ENCODE measurements around the gene FBRSL1.

The FBRSL1 gene

DNA sequence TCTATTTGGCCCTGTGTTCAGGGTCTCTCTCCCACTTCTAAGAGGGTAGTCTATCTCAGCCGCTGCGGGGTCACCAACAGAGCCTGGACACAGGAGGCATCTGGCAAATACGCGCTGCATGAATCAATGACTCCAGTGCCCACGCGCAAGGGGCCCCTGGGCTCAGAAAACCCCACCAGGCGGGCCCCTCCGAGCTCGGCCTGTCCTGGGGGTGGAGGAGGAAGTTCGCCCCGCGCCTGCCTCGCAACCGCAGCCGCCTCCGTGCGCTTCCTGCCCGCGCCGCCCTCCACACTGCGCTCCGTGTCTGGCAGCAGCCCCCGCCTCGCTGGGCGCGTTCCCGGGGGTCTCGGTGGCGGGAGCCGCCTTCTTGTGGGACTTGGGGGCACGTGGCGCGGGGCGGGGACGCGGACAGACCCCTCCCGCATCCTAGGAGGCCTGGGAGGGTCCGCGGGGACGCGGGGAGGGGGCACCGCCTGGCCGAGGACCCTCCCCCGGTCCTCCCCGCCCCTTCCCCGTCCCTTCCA is 811 bp upstream of the FBRSL1 start:
- Histone ChIP-seq H3K27ac (no peak overlapping the region), H3K9ac (no peak overlapping the region), H3K4me1 (ENCODE audit: low read depth, poor library complexity, severe bottlenecking) (no peaks in the 10 kb centered on the region), H3K27me3 (ENCODE audit: insufficient read depth, low read depth) (no peaks in the 10 kb centered on the region; the same call in 1 of the 2 replicates), H3K4me3 (IDR thresholded peaks at IDR 0.05; ENCODE audit: insufficient read depth, low read depth, low read length) (no peak overlapping the region), H3K79me2 (ENCODE audit: insufficient read depth, low read depth) (no peaks in the 10 kb centered on the region), H3K4me2 (0 out of 2 replicates have a peak overlapping the region, but pooled peaks have one; percentile 13), H4K20me1 (ENCODE audit: insufficient read depth) (no peaks in the 10 kb centered on the region), H2AFZ (ENCODE audit: low read depth) (peak overlapping the region; percentile 26; the same call in 1 of the 2 replicates), H3K36me3 (ENCODE audit: insufficient read depth) (no peaks in the 10 kb centered on the region)
- TF ChIP-seq, protein P1, sequence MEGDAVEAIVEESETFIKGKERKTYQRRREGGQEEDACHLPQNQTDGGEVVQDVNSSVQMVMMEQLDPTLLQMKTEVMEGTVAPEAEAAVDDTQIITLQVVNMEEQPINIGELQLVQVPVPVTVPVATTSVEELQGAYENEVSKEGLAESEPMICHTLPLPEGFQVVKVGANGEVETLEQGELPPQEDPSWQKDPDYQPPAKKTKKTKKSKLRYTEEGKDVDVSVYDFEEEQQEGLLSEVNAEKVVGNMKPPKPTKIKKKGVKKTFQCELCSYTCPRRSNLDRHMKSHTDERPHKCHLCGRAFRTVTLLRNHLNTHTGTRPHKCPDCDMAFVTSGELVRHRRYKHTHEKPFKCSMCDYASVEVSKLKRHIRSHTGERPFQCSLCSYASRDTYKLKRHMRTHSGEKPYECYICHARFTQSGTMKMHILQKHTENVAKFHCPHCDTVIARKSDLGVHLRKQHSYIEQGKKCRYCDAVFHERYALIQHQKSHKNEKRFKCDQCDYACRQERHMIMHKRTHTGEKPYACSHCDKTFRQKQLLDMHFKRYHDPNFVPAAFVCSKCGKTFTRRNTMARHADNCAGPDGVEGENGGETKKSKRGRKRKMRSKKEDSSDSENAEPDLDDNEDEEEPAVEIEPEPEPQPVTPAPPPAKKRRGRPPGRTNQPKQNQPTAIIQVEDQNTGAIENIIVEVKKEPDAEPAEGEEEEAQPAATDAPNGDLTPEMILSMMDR (conservative IDR thresholded peaks at IDR 0.05; ENCODE audit: low read depth, low read length) = no peak

DNA sequence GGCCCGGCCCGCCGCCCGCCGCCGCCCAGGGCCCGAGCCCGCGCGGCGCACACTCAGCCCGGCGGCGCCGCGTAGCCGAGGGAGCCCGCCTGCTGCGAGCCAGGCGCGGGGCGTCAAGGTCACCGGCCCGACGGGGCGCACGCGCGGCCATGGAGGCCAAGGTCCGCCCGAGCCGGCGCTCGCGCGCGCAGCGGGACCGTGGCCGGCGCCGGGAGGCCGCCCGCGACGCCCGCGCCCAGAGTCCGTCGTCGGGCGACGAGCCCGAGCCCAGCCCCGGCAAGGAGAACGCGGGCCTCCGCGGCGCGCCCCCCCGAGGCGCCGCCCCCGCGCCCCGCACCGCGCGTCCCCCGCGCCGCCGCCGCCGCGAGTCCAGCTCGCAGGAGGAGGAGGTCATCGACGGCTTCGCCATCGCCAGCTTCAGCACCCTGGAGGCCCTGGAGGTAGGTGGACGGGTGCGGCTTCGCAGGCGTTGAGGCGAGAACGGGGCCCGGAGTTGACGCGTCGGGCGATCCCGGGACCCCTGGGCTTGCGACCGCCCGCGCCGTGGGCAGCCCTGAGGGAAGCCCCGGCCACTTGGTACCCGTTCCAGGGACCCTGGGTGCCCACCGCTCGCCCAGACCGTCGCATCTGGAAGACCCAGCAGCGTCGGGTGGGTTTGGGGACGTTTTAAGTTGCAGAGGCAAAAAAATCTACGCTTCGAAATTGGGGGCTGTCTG is 629 bp downstream of the FBRSL1 start:
- no peak overlapping the region for H2AFZ ChIP-seq (ENCODE audit: low read depth)
- H3K4me1 ChIP-seq (ENCODE audit: low read depth, poor library complexity, severe bottlenecking) = no peaks in the 10 kb centered on the region
- no peak overlapping the region for H3K27ac ChIP-seq
- TF ChIP-seq, protein P1 (conservative IDR thresholded peaks at IDR 0.05; ENCODE audit: low read depth, low read length) = no peak
- H4K20me1 ChIP-seq (ENCODE audit: insufficient read depth) = no peaks in the 10 kb centered on the region
- no peaks in the 10 kb centered on the region for H3K79me2 ChIP-seq (ENCODE audit: insufficient read depth, low read depth)
- no peaks in the 10 kb centered on the region; the same call in 1 of the 2 replicates for H3K27me3 ChIP-seq (ENCODE audit: insufficient read depth, low read depth)
- no peak overlapping the region for H3K4me3 ChIP-seq (IDR thresholded peaks at IDR 0.05; ENCODE audit: insufficient read depth, low read depth, low read length)
- H3K36me3 ChIP-seq (ENCODE audit: insufficient read depth) = no peaks in the 10 kb centered on the region
- H3K9ac ChIP-seq = no peak overlapping the region
- H3K4me2 ChIP-seq = peak overlapping the region; percentile 57

DNA sequence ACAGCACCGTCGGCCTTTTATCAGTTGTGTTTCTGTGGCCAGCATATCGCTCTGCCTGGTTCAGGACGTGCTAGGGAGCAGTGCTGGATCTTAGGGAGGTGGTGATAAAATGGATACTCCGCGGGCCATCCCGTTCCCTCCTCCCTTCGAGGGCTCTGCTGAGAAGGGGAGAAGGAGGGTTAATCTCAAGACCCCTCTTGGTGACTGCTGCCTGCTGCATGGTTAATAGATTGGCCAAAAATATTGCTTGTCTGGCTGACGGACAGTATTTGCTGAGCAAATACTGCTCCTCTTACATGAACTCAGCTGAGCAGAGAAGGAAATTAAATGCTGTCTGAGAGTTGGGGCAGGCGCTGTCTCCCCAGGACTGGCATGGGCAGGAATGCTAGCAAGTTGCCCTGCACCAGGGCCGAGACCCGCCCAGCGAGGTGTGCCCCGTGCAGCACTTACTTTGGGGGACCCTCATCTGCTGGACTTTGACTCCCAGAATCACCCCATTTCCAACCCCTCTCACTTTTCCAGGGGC is 1.2 kb downstream of the FBRSL1 start:
- Histone ChIP-seq H3K27me3 (ENCODE audit: insufficient read depth, low read depth) (no peaks in the 10 kb centered on the region; the same call in 1 of the 2 replicates), H3K27ac (no peak overlapping the region), H3K9ac (no peak overlapping the region), H3K4me2 (peak overlapping the region; percentile 57), H3K4me1 (ENCODE audit: low read depth, poor library complexity, severe bottlenecking) (no peaks in the 10 kb centered on the region), H4K20me1 (ENCODE audit: insufficient read depth) (no peaks in the 10 kb centered on the region), H2AFZ (ENCODE audit: low read depth) (no peak overlapping the region), H3K79me2 (ENCODE audit: insufficient read depth, low read depth) (no peaks in the 10 kb centered on the region), H3K4me3 (IDR thresholded peaks at IDR 0.05; ENCODE audit: insufficient read depth, low read depth, low read length) (no peak overlapping the region), H3K36me3 (ENCODE audit: insufficient read depth) (no peaks in the 10 kb centered on the region)
- TF ChIP-seq, protein P1 (conservative IDR thresholded peaks at IDR 0.05; ENCODE audit: low read depth, low read length) = no peak

DNA sequence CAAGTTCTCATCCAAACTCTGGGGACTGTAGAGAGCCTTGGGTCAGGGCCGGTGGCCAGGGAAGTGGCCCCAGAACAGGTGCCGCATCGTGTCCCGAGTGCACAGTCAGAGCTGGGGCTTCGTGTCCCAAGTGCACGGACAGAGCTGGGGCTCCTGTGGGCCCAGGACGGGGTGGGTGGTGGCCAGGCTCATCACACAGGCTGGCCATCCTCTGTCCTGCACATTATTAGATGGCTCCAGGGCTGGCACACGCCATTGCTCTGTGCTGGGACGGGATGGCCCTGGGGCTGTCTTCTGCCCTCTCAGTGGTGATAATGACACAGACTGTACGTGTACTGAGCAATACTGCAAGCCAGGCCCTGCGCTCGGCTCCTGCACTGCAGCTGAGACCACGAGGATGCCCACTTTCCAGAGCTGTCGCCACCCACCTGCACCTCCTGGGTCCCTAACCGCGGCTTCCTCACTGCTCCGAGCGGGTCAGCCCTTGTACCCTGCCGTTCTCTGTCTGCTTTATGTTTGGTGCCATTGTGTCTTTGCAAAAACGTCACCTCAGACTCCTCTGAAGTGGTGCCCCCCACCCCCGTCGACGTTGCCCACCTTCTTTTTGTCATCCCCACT is 1.9 kb downstream of the FBRSL1 start:
- H3K4me3 ChIP-seq (IDR thresholded peaks at IDR 0.05; ENCODE audit: insufficient read depth, low read depth, low read length) = no peak overlapping the region
- H4K20me1 ChIP-seq (ENCODE audit: insufficient read depth) = no peaks in the 10 kb centered on the region

More for the DNA sequence above, 1.9 kb downstream of the FBRSL1 start:
- H3K4me1 ChIP-seq (ENCODE audit: low read depth, poor library complexity, severe bottlenecking) = no peaks in the 10 kb centered on the region
- H3K79me2 ChIP-seq (ENCODE audit: insufficient read depth, low read depth) = no peaks in the 10 kb centered on the region
- no peaks in the 10 kb centered on the region; the same call in 1 of the 2 replicates for H3K27me3 ChIP-seq (ENCODE audit: insufficient read depth, low read depth)
- no peak overlapping the region for H3K27ac ChIP-seq
- H3K4me2 ChIP-seq = no peak overlapping the region; the same call in 1 of the 2 replicates
- H3K36me3 ChIP-seq (ENCODE audit: insufficient read depth) = no peaks in the 10 kb centered on the region
- no peak overlapping the region for H2AFZ ChIP-seq (ENCODE audit: low read depth)
- no peak overlapping the region for H3K9ac ChIP-seq
- TF ChIP-seq, protein P1 (conservative IDR thresholded peaks at IDR 0.05; ENCODE audit: low read depth, low read length) = no peak

All from KMS-11 (cell line).